Lower leg skin (tissue), 3 donors: ENCODE results near the gene ASZ1.

Source experiments
- POLR2A ChIP-seq, 2 donors: fragments of 450-650 bp; IDR thresholded peaks; one replicate each; pipeline ENCODE4 v1.6.1; 2016 to 2017; ENCODE audit warnings: antibody characterized with exemption in 2 of 2, mild to moderate bottlenecking in 1 of 2, moderate library complexity in 1 of 2
- TF ChIP-seq, protein P1 (sequence below), 3 donors: fragments of 450-650 bp; IDR thresholded peaks; one replicate each; pipeline ENCODE4 v1.5.1; 2016; ENCODE audit warnings: antibody characterized with exemption in 3 of 3, mild to moderate bottlenecking in 3 of 3, moderate library complexity in 2 of 3

DNA sequence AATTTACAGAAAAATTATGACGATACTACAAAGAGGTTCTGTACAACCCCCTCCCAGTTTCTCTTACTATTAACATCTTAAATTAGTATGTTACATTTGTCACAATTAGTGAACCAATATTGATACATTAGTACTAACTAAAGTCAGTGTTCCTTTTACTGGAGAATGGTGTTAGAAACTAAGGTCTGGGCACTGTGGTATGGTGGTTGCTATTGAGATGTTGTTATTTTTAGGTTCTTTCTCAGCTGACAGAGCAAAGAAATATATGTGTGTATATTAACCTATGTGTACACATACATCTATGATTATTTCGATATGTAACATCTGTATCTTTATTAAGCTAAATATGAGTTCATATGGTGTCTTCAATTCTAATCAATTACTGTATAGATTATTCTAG, 40.9 kb upstream of the ASZ1 start:
- TF ChIP-seq, protein P1, sequence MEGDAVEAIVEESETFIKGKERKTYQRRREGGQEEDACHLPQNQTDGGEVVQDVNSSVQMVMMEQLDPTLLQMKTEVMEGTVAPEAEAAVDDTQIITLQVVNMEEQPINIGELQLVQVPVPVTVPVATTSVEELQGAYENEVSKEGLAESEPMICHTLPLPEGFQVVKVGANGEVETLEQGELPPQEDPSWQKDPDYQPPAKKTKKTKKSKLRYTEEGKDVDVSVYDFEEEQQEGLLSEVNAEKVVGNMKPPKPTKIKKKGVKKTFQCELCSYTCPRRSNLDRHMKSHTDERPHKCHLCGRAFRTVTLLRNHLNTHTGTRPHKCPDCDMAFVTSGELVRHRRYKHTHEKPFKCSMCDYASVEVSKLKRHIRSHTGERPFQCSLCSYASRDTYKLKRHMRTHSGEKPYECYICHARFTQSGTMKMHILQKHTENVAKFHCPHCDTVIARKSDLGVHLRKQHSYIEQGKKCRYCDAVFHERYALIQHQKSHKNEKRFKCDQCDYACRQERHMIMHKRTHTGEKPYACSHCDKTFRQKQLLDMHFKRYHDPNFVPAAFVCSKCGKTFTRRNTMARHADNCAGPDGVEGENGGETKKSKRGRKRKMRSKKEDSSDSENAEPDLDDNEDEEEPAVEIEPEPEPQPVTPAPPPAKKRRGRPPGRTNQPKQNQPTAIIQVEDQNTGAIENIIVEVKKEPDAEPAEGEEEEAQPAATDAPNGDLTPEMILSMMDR (IDR thresholded peaks at IDR 0.05), result no peak
- TF ChIP-seq POLR2A (IDR thresholded peaks at IDR 0.05), result no peak
